ENCODE measurements around the gene TRPM1. TPM values are rescaled to one million over a fixed set of nuclear protein-coding genes. Genes with fewer than 3 reads are reported as not detected.

The TRPM1 gene
- total and polyA plus RNA-seq, 9 of the 15 experiments (the other 6 are each of a cell fraction or from before 2014, with no cell fraction given) = 0.01 to 0.06 (median 0.03) TPM; not detected in 5

- Histone ChIP-seq H3K27me3 (ENCODE audit: control insufficient read depth in 2 of 2, insufficient read depth in 2 of 2, low read length in 2 of 2) (peaks cover 13 to 42% of the 10 kb centered on the region in 2 experiments), H3K79me2 (ENCODE audit: control insufficient read depth, insufficient read depth, low read length) (no peaks in the 10 kb centered on the region), H2AFZ (ENCODE audit: low read depth, low read length) (no peak overlapping the region), H3K9me1 (ENCODE audit: control insufficient read depth, insufficient read depth, low read length) (no peaks in the 10 kb centered on the region), H3K4me1 (replicated peaks in 1 of 2; ENCODE audit: control insufficient read depth in 2 of 2, insufficient read depth in 2 of 2, low read length in 2 of 2) (peaks cover 0 to 5% of the 10 kb centered on the region in 2 experiments; a peak in 1 of 5 replicates), H3K27ac (ENCODE audit: extremely low read depth, low read depth, low read length) (no peak overlapping the region), H3K4me2 (ENCODE audit: insufficient read depth, low read length) (no peak overlapping the region), H3K4me3 (no peak overlapping the region), H3K9ac (ENCODE audit: insufficient read depth in 1 of 2, low read depth in 2 of 2, low read length in 2 of 2) (no peak overlapping the region), H3K36me3 (ENCODE audit: control insufficient read depth, insufficient read depth, low read length) (no peaks in the 10 kb centered on the region), H4K20me1 (replicated peaks; ENCODE audit: control insufficient read depth, insufficient read depth, low read length) (peaks cover 6% of the 10 kb centered on the region; the same call in 1 of the 2 replicates), H3K9me3 (replicated peaks; ENCODE audit: control insufficient read depth, insufficient read depth, low read depth, low read length) (no peaks in the 10 kb centered on the region)
- BruUV-seq (replicated peaks) = no TSS peak
- intact Hi-C loops (cut with micrococcal nuclease) = no loop called here
- ChIA-PET POLR2A (interaction anchor here (1.4 kb wide), 1 partner anchor 12 kb away, joined by 4 read pairs; no protein-coding TSS in a partner anchor), CTCF (ENCODE audit: low intra/inter-chr PET ratio) (no interaction called here)
- FAIRE-seq (no peak), DNase-seq (ENCODE audit: extremely low read depth in 1 of 4, low spot score in 3 of 4) (no peak), ATAC-seq (no peak)
- 0% methylated on average over 4 of the region's 4 CpGs for WGBS (ENCODE audit: insufficient coverage, low coverage, missing lambda C conversion rate)
- TF ChIP-seq, protein P1, sequence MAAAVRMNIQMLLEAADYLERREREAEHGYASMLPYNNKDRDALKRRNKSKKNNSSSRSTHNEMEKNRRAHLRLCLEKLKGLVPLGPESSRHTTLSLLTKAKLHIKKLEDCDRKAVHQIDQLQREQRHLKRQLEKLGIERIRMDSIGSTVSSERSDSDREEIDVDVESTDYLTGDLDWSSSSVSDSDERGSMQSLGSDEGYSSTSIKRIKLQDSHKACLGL (CRISPR knock-in tag; IDR thresholded peaks at IDR 0.05; ENCODE audit: borderline replicate concordance, poor library complexity, severe bottlenecking) = no peak
- no peak for TF ChIP-seq PTBP1 (IDR thresholded peaks at IDR 0.05; ENCODE audit: low read depth, low read length)
- TF ChIP-seq GABPA (tag; conservative IDR thresholded peaks at IDR 0.05; ENCODE audit: low read depth) = no peak
- TF ChIP-seq ZNF12 (CRISPR knock-in tag; IDR thresholded peaks at IDR 0.05) = no peak
- no peak for TF ChIP-seq ZNF507 (tag; conservative IDR thresholded peaks at IDR 0.05)
- no peak for TF ChIP-seq E2F4 (CRISPR knock-in tag; IDR thresholded peaks at IDR 0.05; ENCODE audit: low read depth)
- TF ChIP-seq RFX1 (IDR thresholded peaks at IDR 0.05) = no peak
- TF ChIP-seq THRAP3 (IDR thresholded peaks at IDR 0.05; ENCODE audit: borderline replicate concordance) = no peak
- TF ChIP-seq, protein P2, sequence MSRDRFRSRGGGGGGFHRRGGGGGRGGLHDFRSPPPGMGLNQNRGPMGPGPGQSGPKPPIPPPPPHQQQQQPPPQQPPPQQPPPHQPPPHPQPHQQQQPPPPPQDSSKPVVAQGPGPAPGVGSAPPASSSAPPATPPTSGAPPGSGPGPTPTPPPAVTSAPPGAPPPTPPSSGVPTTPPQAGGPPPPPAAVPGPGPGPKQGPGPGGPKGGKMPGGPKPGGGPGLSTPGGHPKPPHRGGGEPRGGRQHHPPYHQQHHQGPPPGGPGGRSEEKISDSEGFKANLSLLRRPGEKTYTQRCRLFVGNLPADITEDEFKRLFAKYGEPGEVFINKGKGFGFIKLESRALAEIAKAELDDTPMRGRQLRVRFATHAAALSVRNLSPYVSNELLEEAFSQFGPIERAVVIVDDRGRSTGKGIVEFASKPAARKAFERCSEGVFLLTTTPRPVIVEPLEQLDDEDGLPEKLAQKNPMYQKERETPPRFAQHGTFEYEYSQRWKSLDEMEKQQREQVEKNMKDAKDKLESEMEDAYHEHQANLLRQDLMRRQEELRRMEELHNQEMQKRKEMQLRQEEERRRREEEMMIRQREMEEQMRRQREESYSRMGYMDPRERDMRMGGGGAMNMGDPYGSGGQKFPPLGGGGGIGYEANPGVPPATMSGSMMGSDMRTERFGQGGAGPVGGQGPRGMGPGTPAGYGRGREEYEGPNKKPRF (IDR thresholded peaks at IDR 0.05; ENCODE audit: low read depth, low read length) = no peak
- no peak for TF ChIP-seq ETV1 (tag; conservative IDR thresholded peaks at IDR 0.05; ENCODE audit: low read depth)
- TF ChIP-seq, protein P3, sequence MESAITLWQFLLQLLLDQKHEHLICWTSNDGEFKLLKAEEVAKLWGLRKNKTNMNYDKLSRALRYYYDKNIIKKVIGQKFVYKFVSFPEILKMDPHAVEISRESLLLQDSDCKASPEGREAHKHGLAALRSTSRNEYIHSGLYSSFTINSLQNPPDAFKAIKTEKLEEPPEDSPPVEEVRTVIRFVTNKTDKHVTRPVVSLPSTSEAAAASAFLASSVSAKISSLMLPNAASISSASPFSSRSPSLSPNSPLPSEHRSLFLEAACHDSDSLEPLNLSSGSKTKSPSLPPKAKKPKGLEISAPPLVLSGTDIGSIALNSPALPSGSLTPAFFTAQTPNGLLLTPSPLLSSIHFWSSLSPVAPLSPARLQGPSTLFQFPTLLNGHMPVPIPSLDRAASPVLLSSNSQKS (CRISPR knock-in tag; IDR thresholded peaks at IDR 0.05) = no peak
- no peak for TF ChIP-seq ZC3H8 (IDR thresholded peaks at IDR 0.05)
- TF ChIP-seq RBFOX2 (IDR thresholded peaks at IDR 0.05; ENCODE audit: low read depth, low read length) = no peak
- TF ChIP-seq ZNF133 (CRISPR knock-in tag; IDR thresholded peaks at IDR 0.05) = no peak
- no peak for TF ChIP-seq TAF7 (tag; IDR thresholded peaks at IDR 0.05)
- TF ChIP-seq MYC (IDR thresholded peaks at IDR 0.05; ENCODE audit: low read depth, low read length) = no peak
- TF ChIP-seq MYC (CRISPR knock-in tag; IDR thresholded peaks at IDR 0.05; ENCODE audit: borderline replicate concordance, low read depth) = no peak
- no peak for TF ChIP-seq SIN3A (IDR thresholded peaks at IDR 0.05; ENCODE audit: borderline replicate concordance in 2 of 2, control insufficient read depth in 1 of 2, low read depth in 2 of 2, low read length in 2 of 2)
- in situ Hi-C loops (cut with MboI) = no loop called here
These were observed 455 bp upstream of the TRPM1 start for GRCh38 chr15:31102039-31102321.
